GM04503 (cell line): ENCODE data around the gene F13A1.

Experiments
- DNase-seq: peaks from one replicate; pipeline ENCODE4 v3.0.0-alpha.2; 2012; ENCODE audit warnings: low read depth

The F13A1 gene

GRCh38 chr6:6193221-6193745 is 127.2 kb downstream of the F13A1 start:
- no peak for DNase-seq

- no peak for DNase-seq
Observed at GRCh38 chr6:6191909-6192308, 128.6 kb downstream of the F13A1 start.

GRCh38 chr6:6191476-6191875 is 129.0 kb downstream of the F13A1 start:
- DNase-seq = no peak

- DNase-seq = no peak
Observed at GRCh38 chr6:6180684-6181083, 139.8 kb downstream of the F13A1 start.

GRCh38 chr6:6179858-6180623 is 140.4 kb downstream of the F13A1 start:
- DNase-seq = no peak

- no peak for DNase-seq
Observed at GRCh38 chr6:6178795-6179194, 141.7 kb downstream of the F13A1 start.

GRCh38 chr6:6177754-6178153 is 142.7 kb downstream of the F13A1 start:
- DNase-seq = no peak

GRCh38 chr6:6176586-6177228 is 143.8 kb downstream of the F13A1 start:
- DNase-seq = no peak

GRCh38 chr6:6176127-6176526 is 144.3 kb downstream of the F13A1 start:
- DNase-seq = no peak

GRCh38 chr6:6169141-6169540 is 151.3 kb downstream of the F13A1 start:
- no peak for DNase-seq

- no peak for DNase-seq
Observed at GRCh38 chr6:6166064-6166463, 154.4 kb downstream of the F13A1 start.

GRCh38 chr6:6164367-6164766 is 156.1 kb downstream of the F13A1 start:
- DNase-seq = no peak

GRCh38 chr6:6154335-6154734 is 166.1 kb downstream of the F13A1 start:
- no peak for DNase-seq

- no peak for DNase-seq
Observed at GRCh38 chr6:6152060-6152459, 168.4 kb downstream of the F13A1 start.

- DNase-seq = no peak
Observed at GRCh38 chr6:6148192-6148815, 172.2 kb downstream of the F13A1 start.

GRCh38 chr6:6131492-6132109 is 188.9 kb downstream of the F13A1 start:
- DNase-seq = peak; percentile 1

- no peak for DNase-seq
Observed at GRCh38 chr6:6125495-6125894, 195.0 kb downstream of the F13A1 start.

- no peak for DNase-seq
Observed at GRCh38 chr6:6123803-6124202, 196.7 kb downstream of the F13A1 start.

- no peak for DNase-seq
Observed at GRCh38 chr6:6121943-6122342, 198.5 kb downstream of the F13A1 start.

- no peak for DNase-seq
Observed at GRCh38 chr6:6105472-6106036, 214.9 kb downstream of the F13A1 start.
